Measurements from ENCODE around the gene CELA3B.
"Not testable (repeated sequence)": the region's sequence is repeated elsewhere in the genome, so short reads cannot be mapped to it uniquely, and the experiment has no call there.

The CELA3B gene

GRCh38 chr1:21944733-21945073 lies 32.1 kb upstream of the CELA3B start:
- DNase-seq, result no peak

- DNase-seq, result no peak
Measured at GRCh38 chr1:21946836-21947587, 29.8 kb upstream of the CELA3B start.

GRCh38 chr1:21950734-21951133 lies 26.1 kb upstream of the CELA3B start:
- no peak for DNase-seq

- DNase-seq, result no peak
Measured at GRCh38 chr1:21951226-21951870, 25.5 kb upstream of the CELA3B start.

- no peak for DNase-seq
Measured at GRCh38 chr1:21952786-21953520, 23.9 kb upstream of the CELA3B start.

- no peak for DNase-seq
Measured at GRCh38 chr1:21955058-21955457, 21.8 kb upstream of the CELA3B start.

GRCh38 chr1:21955501-21956281 lies 21.1 kb upstream of the CELA3B start:
- DNase-seq, result no peak

- DNase-seq, result peak; percentile 80
Measured at GRCh38 chr1:21956720-21957552, 19.9 kb upstream of the CELA3B start.

GRCh38 chr1:21961337-21961736 lies 15.5 kb upstream of the CELA3B start:
- no peak for DNase-seq

GRCh38 chr1:21961799-21962198 lies 15.0 kb upstream of the CELA3B start:
- no peak for DNase-seq

GRCh38 chr1:21963477-21964217 lies 13.2 kb upstream of the CELA3B start:
- peak; percentile 83 for DNase-seq

- DNase-seq, result no peak
Measured at GRCh38 chr1:21966247-21967000, 10.4 kb upstream of the CELA3B start.

GRCh38 chr1:21967216-21967615 lies 9.6 kb upstream of the CELA3B start:
- not testable (repeated sequence) for DNase-seq

GRCh38 chr1:21969066-21969465 lies 7.8 kb upstream of the CELA3B start:
- not testable (repeated sequence) for DNase-seq

GRCh38 chr1:21970523-21970922 lies 6.3 kb upstream of the CELA3B start:
- not testable (repeated sequence) for DNase-seq

GRCh38 chr1:21972973-21973441 lies 3.8 kb upstream of the CELA3B start:
- DNase-seq, result not testable (repeated sequence)

- not testable (repeated sequence) for DNase-seq
Measured at GRCh38 chr1:21973948-21974347, 2.9 kb upstream of the CELA3B start.

GRCh38 chr1:21974699-21975098 lies 2.1 kb upstream of the CELA3B start:
- not testable (repeated sequence) for DNase-seq

- not testable (repeated sequence) for DNase-seq
Measured at GRCh38 chr1:21975296-21975695, 1.5 kb upstream of the CELA3B start.

GRCh38 chr1:21978209-21978608 lies 1.4 kb downstream of the CELA3B start:
- not testable (repeated sequence) for DNase-seq
